Embryonic facial prominence (tissue), 1 donor: ENCODE measurements around the gene NCK1.

ENCODE experiments used
- DNase-seq: peaks from one replicate; pipeline ENCODE4 v3.0.0-alpha.2; 2016; ENCODE audit errors: extremely low spot score

Gene NCK1

DNA sequence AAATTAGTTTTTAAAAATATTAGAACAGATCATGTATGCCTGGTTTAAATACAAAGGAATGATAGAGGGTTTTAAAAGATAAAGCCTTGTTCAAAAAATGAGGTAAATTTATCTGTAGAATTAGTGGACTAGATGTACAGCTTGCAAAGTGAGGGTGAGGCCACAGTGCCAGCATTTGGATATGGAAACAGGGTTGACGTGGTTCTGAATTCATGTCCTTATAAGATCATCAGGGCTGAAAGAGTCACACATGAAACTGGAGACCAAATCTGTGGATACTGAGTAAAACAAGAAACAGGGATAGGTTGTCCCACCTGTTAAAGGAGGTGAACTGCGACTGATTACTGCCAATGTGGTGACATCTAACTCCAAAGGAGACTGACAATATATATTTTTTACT is 46.3 kb downstream of the NCK1 start:
- DNase-seq, result no peak

DNA sequence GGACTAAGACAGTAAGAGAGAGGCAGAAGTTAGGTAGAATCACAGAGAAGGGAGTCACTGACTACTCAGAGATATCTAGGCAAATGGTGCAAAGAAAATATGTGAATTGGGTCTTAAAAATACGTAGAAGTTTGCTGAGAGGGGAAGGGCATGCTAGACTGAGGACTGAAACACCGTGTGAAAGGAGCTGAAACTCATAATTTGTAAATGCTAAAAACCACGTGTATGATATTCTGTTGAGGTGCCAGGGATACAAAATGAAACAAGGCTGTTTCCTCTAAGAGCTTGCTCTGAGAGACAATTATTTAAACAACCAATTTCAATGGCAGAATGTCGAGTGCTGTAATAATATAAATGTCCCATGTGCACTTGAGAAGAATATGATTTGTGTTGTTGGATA is 47.2 kb downstream of the NCK1 start:
- DNase-seq, result no peak

- DNase-seq, result no peak
These were observed 48.7 kb downstream of the NCK1 start for GRCh38 chr3:136910697-136911096.

DNA sequence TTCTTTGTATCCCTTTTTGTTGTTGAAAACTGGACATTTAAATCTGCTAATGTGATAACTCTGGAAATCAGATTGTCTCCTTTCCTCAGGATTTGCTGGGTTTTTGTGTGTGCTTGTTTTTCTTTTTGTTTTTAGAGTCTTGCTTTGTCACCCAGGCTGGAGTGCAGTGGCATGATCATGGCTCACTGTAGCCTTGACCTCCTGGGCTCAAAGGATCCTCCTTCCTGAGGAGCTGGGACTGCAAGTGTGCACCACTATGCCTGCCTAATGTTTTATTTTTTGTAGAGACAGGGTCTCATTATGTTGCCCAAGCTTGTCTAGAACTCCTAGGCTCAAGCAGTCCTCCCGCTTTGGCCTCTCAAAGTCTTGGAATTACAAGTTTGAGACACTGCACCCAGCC is 51.2 kb downstream of the NCK1 start:
- DNase-seq, result no peak

DNA sequence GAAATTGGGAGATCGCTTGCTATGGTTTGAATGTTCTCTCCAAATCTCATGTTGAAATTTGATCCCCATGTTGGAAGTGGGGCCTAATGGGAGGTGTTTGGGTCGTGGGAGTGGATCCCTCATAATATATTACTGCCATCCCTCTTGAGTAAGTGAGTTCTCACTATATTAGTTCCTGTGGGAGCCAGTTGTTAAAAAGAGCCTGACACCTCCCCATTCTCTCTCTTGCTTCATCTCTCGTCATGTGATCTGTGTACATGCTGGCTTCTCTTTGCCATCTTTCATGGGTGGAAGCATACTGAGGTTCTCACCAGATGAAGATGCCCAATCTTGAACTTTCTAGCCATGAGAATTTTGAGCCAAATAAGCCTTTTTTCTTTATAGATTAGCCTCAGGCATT is 52.7 kb downstream of the NCK1 start:
- no peak for DNase-seq

GRCh38 chr3:136916223-136916622 is 54.2 kb downstream of the NCK1 start:
- DNase-seq, result no peak

- no peak for DNase-seq
These were observed 58.0 kb downstream of the NCK1 start for GRCh38 chr3:136919799-136920580.

GRCh38 chr3:136920904-136921611 is 59.0 kb downstream of the NCK1 start:
- DNase-seq, result no peak

- DNase-seq, result no peak
These were observed 63.6 kb downstream of the NCK1 start for GRCh38 chr3:136925425-136926190.

DNA sequence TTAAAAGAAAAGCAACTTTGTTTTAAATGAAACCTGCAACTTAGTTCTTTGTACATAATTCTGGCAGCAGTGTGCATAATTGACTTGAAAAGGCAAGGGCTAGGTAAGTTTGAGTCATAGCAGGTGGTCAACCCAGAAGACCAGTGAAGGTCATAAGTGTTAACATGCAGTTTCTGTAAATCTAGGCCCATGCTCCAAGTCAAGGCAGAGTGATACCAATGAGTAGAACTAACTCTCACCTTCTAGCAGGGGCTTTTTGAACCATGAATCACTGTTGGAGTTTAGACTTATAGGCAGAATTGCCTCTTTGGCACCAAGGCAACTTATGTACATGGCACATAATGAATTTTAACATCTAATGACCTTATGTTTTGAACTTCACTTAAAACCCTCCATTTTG is 66.2 kb downstream of the NCK1 start:
- no peak for DNase-seq

- DNase-seq, result no peak
These were observed 68.1 kb downstream of the NCK1 start for GRCh38 chr3:136929977-136930670.

GRCh38 chr3:136931606-136932005 is 69.6 kb downstream of the NCK1 start:
- DNase-seq, result no peak

- no peak for DNase-seq
These were observed 70.5 kb downstream of the NCK1 start for GRCh38 chr3:136932523-136932922.

- DNase-seq, result no peak
These were observed 71.2 kb downstream of the NCK1 start for GRCh38 chr3:136932978-136933772.

DNA sequence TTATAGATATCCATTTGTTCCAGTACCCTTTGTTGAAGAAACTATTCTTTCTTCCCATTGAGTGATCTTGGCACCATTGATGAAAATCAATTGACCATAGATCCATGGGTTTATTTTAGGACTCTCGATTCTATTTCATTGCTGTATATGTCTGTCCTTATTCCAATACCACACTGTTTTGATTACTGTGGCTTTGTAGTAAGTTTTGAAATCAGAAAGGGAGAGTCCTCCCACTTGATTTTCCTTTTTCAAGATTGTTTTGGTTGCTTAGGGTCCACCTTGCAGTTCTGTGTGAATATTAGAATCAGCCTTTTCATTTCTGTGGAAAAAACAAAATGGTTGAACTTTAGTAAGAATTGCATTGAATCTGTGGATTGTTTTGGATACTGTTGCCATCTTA is 75.2 kb downstream of the NCK1 start:
- DNase-seq, result no peak

DNA sequence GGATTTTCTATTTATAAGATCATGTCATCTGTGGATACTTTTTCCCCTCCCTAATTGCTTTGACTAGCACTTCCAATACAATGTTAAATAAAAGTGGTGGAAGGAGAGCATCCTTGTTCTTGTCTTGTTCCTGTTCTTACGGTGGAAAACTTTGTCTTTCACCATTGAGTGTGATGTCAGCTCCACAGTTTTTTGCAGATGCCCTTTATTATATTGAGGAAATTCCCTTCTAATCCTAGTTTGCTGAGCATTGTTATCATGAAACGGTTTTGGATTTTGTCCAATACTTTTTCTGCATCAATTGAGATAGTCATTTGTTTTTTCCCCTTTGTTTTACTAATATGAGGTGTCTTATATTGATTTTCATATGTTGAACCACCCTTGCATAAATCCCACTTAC is 75.8 kb downstream of the NCK1 start:
- DNase-seq, result no peak

DNA sequence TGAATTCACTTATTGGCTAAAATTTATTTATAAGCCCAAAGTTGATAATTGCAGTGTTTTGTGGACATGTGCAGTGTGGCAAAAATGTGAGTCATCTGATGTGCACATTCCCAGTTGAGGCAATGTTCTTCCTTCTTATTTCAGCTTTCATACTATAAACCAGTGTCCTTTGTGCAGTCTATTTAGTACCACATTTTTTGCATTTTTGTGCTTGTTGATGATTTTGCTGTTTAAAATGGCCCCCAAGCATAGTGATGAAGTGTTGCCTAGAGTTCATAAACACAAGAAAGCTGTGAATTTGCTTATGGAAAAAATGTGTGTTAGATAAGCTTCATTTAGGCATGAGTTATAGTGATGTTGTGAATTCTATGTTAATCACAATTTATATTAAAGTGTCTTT is 76.3 kb downstream of the NCK1 start:
- DNase-seq, result no peak

DNA sequence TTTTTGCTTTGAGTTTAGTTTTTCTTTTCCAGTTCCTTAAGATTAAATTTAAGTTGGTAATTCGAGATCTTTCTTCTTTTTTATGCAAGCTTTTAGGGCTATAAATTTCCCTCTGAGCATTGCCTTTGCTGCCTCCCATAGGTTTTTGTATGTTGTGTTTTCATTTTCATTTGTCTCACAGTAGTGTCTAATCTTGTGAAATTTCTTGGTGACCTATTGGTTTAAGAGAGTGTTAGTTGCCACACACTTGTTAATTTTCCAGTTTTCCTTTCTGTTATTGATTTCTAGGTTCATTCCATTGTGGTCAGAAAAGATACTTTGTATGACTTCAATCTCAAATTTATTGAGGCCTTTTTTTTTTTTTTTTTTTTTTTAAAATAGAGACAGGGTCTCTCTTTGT is 77.5 kb downstream of the NCK1 start:
- DNase-seq, result no peak

- DNase-seq, result no peak
These were observed 80.8 kb downstream of the NCK1 start for GRCh38 chr3:136942803-136943202.

- DNase-seq, result no peak
These were observed 81.4 kb downstream of the NCK1 start for GRCh38 chr3:136943436-136943835.

- DNase-seq, result no peak
These were observed 85.0 kb downstream of the NCK1 start for GRCh38 chr3:136946978-136947377.
